ENCODE data around the gene LRP2BP.
"Not testable (repeated sequence)": the region's sequence is repeated elsewhere in the genome, so short reads cannot be mapped to it uniquely, and the experiment has no call there.

Gene LRP2BP

DNA sequence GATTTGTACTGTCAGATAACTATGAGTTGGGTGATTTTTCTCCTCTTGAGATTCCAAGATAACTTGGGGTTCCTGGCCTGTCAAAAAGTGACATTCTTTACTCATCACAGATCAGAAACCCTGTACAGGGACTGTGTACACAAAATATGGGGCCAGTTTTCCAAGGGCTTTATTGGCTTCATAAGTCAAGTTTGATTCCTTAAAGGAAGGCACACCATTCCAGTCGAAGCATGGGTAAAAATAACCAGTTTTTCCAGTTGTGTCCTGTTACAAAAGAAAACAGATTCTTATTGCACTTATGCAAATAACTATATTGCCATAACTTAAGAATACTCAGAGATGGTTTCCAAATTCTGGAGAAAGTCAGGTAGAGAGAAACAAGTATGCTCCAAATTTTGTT, 70.0 kb downstream of the LRP2BP start:
- DNase-seq (ENCODE audit: low spot score), result not testable (repeated sequence)

DNA sequence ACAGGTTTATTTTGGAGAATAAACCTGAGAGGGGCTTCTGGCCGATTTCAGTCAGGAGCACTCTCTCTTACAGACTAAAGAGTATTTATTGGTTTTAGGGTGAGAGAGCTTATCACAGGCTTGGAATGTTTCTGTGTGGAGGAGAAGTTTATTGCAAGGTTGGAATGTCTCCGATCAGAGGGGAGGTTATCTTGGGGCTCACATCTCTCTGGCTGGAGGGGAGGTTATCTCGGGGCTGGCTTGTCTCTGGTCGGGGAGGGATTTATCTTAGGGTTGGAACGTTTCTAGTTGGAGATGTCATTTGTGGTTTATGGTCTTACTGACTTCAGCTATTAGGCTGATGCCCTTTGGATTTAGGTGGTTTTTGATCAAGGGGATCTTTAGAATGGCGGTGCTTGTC, 71.4 kb downstream of the LRP2BP start:
- DNase-seq (ENCODE audit: low spot score), result not testable (repeated sequence)

DNA sequence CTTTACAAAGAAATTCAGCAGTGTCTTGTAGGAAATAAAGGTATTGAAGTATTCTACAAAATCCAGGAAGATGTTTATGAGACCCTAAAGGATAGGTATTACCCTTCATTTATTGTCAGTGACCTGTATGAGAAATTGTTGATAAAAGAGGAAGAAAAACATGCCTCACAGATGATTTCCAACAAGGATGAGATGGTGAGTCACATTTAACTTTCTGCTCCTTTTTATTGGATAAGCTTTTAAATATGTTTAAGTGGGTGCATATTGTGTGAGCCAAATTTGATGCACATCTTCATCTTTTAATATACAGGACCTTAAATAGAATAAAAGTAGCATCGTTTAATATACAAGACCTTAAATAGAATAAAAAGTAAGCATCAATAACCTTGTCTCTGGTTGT, 72.1 kb downstream of the LRP2BP start:
- DNase-seq (ENCODE audit: low spot score), result no peak

DNA sequence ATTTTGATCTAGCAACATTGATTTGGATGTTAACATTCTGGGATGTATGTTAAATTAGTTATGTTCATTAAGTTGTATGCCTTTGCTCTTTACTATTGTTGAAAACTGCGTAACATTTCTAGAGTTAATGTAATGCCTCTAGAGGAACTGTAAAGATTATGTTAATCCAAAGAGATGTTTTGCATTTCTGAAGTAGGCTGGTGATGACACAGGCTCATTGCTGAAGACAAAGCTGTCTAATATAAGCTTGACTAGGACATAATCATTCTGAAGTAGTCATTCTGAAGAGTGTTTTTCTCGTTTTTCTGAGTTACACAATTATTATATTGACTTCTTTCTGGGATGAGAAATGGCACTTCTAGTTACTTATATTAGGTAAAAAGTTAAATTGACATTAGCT, 72.9 kb downstream of the LRP2BP start:
- no peak for DNase-seq (ENCODE audit: low spot score)

DNA sequence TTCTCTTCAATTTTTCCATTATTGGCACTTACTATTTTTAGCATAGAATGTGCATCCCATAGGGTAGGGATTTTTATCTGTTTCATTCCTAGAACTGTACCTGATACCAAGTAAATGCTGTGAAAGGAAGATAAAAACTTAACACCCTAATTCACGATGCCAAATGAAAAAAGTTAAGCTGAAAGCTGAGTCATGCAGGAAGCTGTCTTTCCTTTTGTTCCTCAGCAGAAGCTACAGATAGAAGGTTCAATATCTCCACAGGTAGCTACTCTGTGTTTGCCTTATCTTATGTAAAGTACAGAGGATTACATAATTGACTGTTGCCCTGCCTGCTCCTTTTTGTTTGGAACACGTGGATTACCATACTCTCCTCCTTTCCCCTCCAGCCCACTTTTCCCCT, 77.0 kb downstream of the LRP2BP start:
- no peak for DNase-seq (ENCODE audit: low spot score)

DNA sequence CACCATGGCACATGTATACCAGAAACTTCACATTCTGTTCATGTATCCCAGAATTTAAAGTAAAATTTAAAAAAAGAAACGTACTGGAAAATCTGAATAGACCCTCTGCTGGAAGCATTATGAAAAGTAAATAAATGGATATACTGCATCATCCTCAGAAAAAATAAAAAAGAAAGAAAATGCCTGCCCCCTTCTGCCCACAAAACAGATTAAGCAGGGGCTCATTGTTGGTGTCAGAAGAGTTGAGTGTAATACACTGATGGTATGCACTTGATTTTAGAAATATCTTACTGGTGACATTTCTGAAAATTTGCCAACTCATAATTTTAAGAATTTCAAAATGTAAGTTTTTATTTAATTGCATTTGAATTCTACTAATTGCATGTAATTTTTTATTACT, 77.8 kb downstream of the LRP2BP start:
- no peak for DNase-seq (ENCODE audit: low spot score)

DNA sequence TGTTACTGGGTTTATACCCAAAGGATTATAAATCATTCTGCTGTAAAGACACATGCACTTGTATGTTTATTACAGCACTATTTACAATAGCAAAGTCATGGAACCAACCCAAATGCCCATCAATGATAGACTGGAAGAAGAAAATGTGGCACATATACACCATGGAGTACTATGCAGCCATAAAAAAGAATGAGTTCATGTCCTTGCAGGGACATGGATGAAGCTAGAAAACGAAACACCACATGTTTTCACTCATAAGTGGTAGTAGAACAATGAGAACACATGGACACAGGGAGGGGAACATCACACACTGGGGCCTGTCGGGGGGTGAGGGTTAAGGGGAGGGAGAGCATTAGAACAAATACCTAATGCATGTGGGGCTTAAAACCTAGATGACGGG, 78.3 kb downstream of the LRP2BP start:
- DNase-seq (ENCODE audit: low spot score), result not testable (repeated sequence)
